Esophagus muscularis mucosa (tissue), 4 donors: Measurements from ENCODE around the gene CDC42EP1. TPM values are rescaled to one million over a fixed set of nuclear protein-coding genes. Genes with fewer than 3 reads are reported as not detected.
A peak's percentile ranks its signal among the peaks of the same experiment; 100 is the strongest.

Experiments used
- DNase-seq: peaks from one replicate; pipeline ENCODE4 v3.0.0-alpha.2; 2017; ENCODE audit errors: extremely low spot score
- H3K27ac ChIP-seq, 4 donors: fragments of 200-600 bp; sonication (generic); replicated peaks in 1 of 4; 1 replicate in 3 of 4; 2 replicates in 1 of 4; pipeline ENCODE4 v1.5.1; 2016 to 2019; ENCODE audit warnings: mild to moderate bottlenecking in 1 of 4
- H3K27me3 ChIP-seq, 4 donors: fragments of 200-600 bp; sonication (generic); one replicate each; pipeline versions ENCODE4 v1.5.1 to v1.6.0; 2016 to 2019
- H3K36me3 ChIP-seq, 4 donors: fragments of 200-600 bp; sonication (generic); one replicate each; pipeline ENCODE4 v1.5.1; 2016 to 2019
- H3K4me1 ChIP-seq, 4 donors: fragments of 200-600 bp; sonication (generic); one replicate each; pipeline ENCODE4 v1.5.1; 2016 to 2019
- H3K4me3 ChIP-seq, 4 donors: fragments of 200-600 bp; sonication (generic); 1 replicate in 2 of 4; 2 replicates in 2 of 4; pipeline ENCODE4 v1.5.1; 2016 to 2019; ENCODE audit warnings: mild to moderate bottlenecking in 4 of 4, moderate library complexity in 1 of 4
- H3K9me3 ChIP-seq, 4 donors: fragments of 200-600 bp; sonication (generic); 1 replicate in 3 of 4; 2 replicates in 1 of 4; pipeline ENCODE4 v1.5.1; 2016 to 2019
- CTCF ChIP-seq, 3 experiments: fragments of 200-600 bp in 2 of 3; fragments of 450-650 bp in 1 of 3; sonication (generic) in 2 of 3; IDR thresholded peaks; one replicate each; pipeline ENCODE4 v1.5.1; 2017 to 2019; ENCODE audit warnings: antibody characterized with exemption in 3 of 3, mild to moderate bottlenecking in 2 of 3, moderate library complexity in 1 of 3
- EP300 ChIP-seq: sonication (generic); formaldehyde crosslinking; IDR thresholded peaks from one replicate; pipeline ENCODE4 v1.6.1; 2017; ENCODE audit warnings: antibody characterized with exemption
- POLR2A ChIP-seq: fragments of 450-650 bp; IDR thresholded peaks from one replicate; pipeline ENCODE4 v1.6.1; 2017; ENCODE audit warnings: antibody characterized with exemption, moderate library complexity, mild to moderate bottlenecking, low read depth
- POLR2AphosphoS5 ChIP-seq, 2 donors: sonication (generic); formaldehyde crosslinking; IDR thresholded peaks; one replicate each; pipeline ENCODE4 v1.6.1; 2017; ENCODE audit warnings: antibody characterized with exemption in 2 of 2
- WGBS: methylation state at CpG from one replicate; pipeline ENCODE4 v1.1.5; 2018; 5-methylcytosine and 5-hydroxymethylcytosine counted together
- intact Hi-C: fragments of 100-400 bp; cut with DNase I; formaldehyde crosslinking; loops from one replicate; pipeline ENCODE4 v1.15.1; 2023
- total RNA-seq, 4 donors: library from RNA; depleted of rRNA; stranded (reverse); fragments of >200 nt; gene quantifications; one replicate each; pipeline versions ENCODE4 v1.1.0 to v1.2.1, GENCODE V29; 2016

CDC42EP1 gene
- total RNA-seq, 4 donors from 2014 or later, result 19.9 to 38.1 (median 36.7) TPM

- DNase-seq, result peak; percentile 96
- Histone ChIP-seq H3K36me3 (peaks cover 0 to 37% (median 24%) of the 10 kb centered on the region in 4 donors), H3K9me3 (no peaks in the 10 kb centered on the region), H3K4me1 (peaks cover 57 to 81% (median 69%) of the 10 kb centered on the region in 4 donors), H3K4me3 (no peak overlapping the region), H3K27me3 (peaks cover 0 to 23% (median 0%) of the 10 kb centered on the region in 4 donors), H3K27ac (peak overlapping the region; percentile 15 to 64 (median 53))
- WGBS, result 16% methylated on average over 8 of the region's 16 CpGs
- no peak for TF ChIP-seq EP300
- TF ChIP-seq POLR2A, result no peak
- TF ChIP-seq CTCF (IDR thresholded peaks at IDR 0.05), result peak; percentile 91 to 98 (median 94)
- TF ChIP-seq POLR2AphosphoS5 (IDR thresholded peaks at IDR 0.05), result peak in 1 of 2 donors; percentile 51
- intact Hi-C loops, result loop anchor here (1.0 to 10.0 kb wide), 2 partner anchors 28 to 252 kb away; no protein-coding TSS in a partner anchor
Observed at GRCh38 chr22:37566903-37567798, 6.9 kb downstream of the CDC42EP1 start.

- TF ChIP-seq POLR2A, result no peak
- TF ChIP-seq EP300, result no peak
- TF ChIP-seq POLR2AphosphoS5 (IDR thresholded peaks at IDR 0.05), result no peak
- no peak for TF ChIP-seq CTCF (IDR thresholded peaks at IDR 0.05)
- no peak overlapping the region for H3K4me3 ChIP-seq
- no peak overlapping the region for H3K27ac ChIP-seq
- DNase-seq, result no peak
- WGBS, result 93% methylated on average over 13 of the region's 15 CpGs
- H3K36me3 ChIP-seq, result peaks cover 0 to 37% (median 24%) of the 10 kb centered on the region in 4 donors
- intact Hi-C loops, result loop anchor here (10.0 kb wide), 1 partner anchor 253 kb away; no protein-coding TSS in a partner anchor
- peaks cover 48 to 72% (median 61%) of the 10 kb centered on the region in 4 donors for H3K4me1 ChIP-seq
- H3K27me3 ChIP-seq, result peaks cover 0 to 15% (median 0%) of the 10 kb centered on the region in 4 donors
- H3K9me3 ChIP-seq, result no peaks in the 10 kb centered on the region
Observed at GRCh38 chr22:37568012-37568411, 7.7 kb downstream of the CDC42EP1 start.

- H3K27me3 ChIP-seq, result peaks cover 0 to 15% (median 0%) of the 10 kb centered on the region in 4 donors
- 81% methylated on average over 8 of the region's 14 CpGs for WGBS
- no peak overlapping the region for H3K4me3 ChIP-seq
- H3K27ac ChIP-seq, result peak overlapping the region in 1 of 4 donors; percentile 38
- intact Hi-C loops, result loop anchor here (10.0 kb wide), 1 partner anchor 254 kb away; no protein-coding TSS in a partner anchor
- H3K9me3 ChIP-seq, result no peaks in the 10 kb centered on the region
- no peak for DNase-seq
- H3K36me3 ChIP-seq, result peaks cover 0 to 37% (median 24%) of the 10 kb centered on the region in 4 donors
- TF ChIP-seq EP300, result no peak
- H3K4me1 ChIP-seq, result peaks cover 43 to 67% (median 56%) of the 10 kb centered on the region in 4 donors
Observed at GRCh38 chr22:37568448-37569008, 8.2 kb downstream of the CDC42EP1 start.

- no peak overlapping the region for H3K4me3 ChIP-seq
- TF ChIP-seq POLR2A (no peak), CTCF (IDR thresholded peaks at IDR 0.05) (no peak), EP300 (no peak), POLR2AphosphoS5 (IDR thresholded peaks at IDR 0.05) (no peak)
- H3K36me3 ChIP-seq, result peaks cover 0 to 37% (median 24%) of the 10 kb centered on the region in 4 donors
- no peak for DNase-seq
- H3K4me1 ChIP-seq, result peaks cover 36 to 60% (median 48%) of the 10 kb centered on the region in 4 donors
- H3K27ac ChIP-seq, result peak overlapping the region in 2 of 4 donors; percentile 38 to 46
- intact Hi-C loops, result loop anchor here (10.0 kb wide), 1 partner anchor 254 kb away; no protein-coding TSS in a partner anchor
- no peaks in the 10 kb centered on the region for H3K9me3 ChIP-seq
- WGBS, result 62% methylated on average over 9 of the region's 21 CpGs
- peaks cover 0 to 15% (median 0%) of the 10 kb centered on the region in 4 donors for H3K27me3 ChIP-seq
Observed at GRCh38 chr22:37569009-37569920, 9.0 kb downstream of the CDC42EP1 start.
